GM21423 (cell line): ENCODE data around the gene HMGN3.

Experiments used
- ATAC-seq: cut with Tn5 transposase; IDR thresholded peaks from one replicate; pipeline ENCODE4 v1.9.1; 2021; ENCODE audit warnings: mild to moderate bottlenecking, moderate library complexity; ENCODE audit not compliant: unreplicated experiment

The HMGN3 gene

DNA sequence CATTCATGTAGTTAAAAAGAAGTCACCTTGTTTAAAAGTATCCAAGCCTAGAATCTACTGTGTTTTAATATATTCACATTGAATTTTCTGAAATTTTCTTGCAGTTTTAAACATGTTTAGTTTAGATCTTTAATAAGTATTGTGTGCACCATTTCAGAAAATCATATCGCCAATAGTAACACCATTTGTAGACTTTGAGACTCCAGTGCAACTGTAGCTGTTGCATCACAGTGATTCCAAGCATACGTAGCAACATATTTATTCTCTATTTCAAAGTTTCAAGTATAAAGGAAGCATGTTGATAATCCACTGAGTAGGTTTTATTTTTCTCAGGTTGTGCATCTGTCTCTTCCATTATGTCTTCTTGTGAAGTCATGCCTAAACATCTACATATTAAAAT lies 46.4 kb downstream of the HMGN3 start:
- ATAC-seq, result no peak

DNA sequence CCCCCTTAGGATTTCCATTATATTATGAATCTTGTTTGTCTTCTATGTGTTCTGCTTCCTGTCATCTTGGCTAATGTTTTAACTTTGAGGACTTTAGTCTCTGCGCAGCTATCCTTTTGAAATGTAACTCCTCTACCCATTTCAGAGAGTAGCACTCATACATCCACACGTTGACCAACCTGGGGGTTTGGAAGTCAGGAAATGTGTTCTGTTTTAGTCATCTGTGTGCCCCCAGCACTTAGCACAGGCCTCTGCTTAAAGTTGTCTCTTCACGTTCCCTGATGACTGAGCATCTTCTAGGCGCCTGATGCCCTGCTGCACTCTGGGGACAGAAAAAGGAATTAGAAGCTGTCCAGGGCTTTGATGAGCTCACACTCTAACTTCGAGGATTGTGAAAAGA lies 47.9 kb downstream of the HMGN3 start:
- ATAC-seq, result no peak

DNA sequence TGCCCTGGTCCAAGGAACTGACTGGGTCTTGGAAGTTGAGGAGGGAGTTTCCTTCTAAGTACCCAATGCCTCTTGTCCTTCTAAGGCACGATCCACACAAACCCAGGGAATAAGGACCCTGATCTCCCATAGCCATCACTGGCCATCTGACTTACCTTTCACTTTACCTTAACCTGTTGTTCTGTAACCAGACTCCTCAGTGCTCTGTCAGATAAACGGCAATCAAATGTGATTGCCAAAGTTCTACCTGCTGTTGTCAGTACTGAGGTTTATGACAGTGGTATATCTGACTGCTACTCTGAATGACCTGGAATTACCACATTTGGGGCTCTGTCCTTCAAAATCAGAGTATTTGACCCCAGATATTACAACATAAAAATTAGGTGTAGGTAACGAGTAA lies 49.8 kb downstream of the HMGN3 start:
- no peak for ATAC-seq

DNA sequence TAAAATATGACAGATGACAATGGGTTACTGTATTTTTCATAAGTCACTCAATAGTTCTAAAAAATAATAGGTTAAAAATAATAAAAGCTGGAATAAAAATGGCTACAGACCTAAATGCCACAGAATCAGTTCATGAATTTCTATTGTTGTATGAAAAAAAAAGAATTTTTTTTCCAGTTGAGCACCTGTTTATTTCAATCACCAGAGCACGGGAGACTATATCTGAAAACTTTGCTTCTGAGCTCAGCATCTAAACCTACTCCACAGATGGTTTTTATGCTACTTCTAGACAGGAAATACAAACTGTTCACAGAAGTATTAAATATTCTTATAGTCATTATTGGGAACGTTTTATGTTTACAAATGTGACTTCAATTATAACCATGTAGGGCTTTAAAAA lies 50.4 kb downstream of the HMGN3 start:
- ATAC-seq, result no peak

DNA sequence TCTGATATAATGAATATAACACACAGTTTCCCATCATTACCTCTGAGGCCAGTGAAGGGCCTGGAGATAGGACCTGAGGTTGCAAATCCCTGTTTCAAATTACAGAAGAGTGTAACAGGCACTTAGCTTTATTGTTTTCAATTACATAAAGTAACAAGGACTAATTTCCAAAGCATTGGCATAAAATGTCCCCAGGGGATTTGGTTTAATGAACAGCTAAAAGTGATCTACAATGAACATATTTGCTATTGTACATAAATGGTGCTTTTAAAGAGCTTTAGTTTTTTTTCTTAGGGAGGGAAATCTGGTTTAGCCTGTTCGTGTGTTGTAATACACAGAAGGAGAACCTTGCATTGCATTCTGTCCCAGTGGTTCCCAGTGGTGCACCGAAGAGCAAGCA lies 54.4 kb downstream of the HMGN3 start:
- no peak for ATAC-seq

DNA sequence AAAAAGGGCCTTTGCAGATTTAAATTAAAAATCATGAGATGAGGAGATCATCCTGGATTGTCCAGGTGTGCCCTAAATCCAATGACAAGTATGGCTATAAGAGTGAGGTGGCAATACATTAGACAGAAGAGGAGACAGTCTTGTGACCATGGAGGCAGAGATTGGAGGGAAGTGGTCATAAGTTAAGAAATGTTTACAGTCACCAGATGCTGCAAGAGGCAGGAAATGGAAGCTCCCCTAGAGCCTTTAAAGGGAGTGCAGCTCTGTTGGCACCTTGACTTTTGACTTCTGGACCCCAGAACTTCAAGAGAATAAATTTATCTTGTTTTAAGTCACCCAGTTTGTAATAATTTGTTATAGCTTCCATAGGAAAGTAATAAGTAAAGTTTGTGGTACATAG lies 61.1 kb downstream of the HMGN3 start:
- no peak for ATAC-seq

DNA sequence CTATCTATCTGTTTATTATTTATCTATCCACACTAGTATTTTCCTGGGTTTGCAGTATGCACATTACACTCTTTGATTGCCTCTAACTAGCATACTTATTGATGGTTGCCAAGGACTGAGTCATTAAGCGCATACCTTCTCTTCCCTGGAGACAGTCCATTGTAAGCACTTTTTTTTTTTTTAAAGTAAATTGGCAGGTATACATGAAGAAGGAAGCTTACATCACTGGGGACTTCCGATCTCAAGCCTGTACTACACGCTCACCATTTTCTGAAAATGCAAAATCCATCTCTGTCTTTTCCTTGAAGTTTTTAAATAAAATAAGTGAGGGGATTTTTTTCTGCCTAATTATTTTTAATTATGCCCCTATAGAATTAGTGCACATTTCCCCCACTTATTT lies 63.5 kb downstream of the HMGN3 start:
- ATAC-seq, result no peak

DNA sequence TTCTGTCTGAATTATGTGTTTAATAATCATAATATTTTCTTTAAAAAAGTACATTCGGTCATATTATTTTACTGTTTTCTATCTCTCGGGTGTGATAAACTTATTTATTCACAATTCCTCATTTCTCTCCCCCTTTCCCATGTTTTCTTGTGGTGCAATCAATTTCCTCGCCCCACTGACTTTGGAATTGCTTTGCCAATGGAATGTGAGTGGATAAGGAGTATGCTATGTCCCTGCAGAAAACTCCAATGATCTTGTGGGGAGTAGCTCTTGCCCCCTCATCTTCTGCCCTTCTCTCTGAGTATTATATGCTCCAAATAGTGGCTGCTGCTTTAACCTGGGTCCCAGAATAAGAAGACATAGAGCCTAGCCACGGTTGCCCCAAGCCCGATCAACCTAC lies 64.1 kb downstream of the HMGN3 start:
- ATAC-seq, result no peak

DNA sequence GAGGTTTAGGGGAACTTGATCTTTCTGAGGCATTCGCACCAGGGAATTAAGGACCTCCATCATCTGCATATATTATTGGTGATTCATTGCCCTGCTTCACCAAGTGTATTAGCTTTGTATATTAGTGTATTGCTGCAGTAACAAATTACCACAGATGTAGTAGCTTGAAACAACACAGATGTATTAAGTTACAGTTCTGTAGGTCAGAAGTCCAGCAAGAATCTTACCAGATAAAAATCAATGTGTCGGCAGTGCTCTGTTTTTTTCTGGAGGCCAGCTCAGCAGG lies 65.8 kb downstream of the HMGN3 start:
- ATAC-seq, result no peak

DNA sequence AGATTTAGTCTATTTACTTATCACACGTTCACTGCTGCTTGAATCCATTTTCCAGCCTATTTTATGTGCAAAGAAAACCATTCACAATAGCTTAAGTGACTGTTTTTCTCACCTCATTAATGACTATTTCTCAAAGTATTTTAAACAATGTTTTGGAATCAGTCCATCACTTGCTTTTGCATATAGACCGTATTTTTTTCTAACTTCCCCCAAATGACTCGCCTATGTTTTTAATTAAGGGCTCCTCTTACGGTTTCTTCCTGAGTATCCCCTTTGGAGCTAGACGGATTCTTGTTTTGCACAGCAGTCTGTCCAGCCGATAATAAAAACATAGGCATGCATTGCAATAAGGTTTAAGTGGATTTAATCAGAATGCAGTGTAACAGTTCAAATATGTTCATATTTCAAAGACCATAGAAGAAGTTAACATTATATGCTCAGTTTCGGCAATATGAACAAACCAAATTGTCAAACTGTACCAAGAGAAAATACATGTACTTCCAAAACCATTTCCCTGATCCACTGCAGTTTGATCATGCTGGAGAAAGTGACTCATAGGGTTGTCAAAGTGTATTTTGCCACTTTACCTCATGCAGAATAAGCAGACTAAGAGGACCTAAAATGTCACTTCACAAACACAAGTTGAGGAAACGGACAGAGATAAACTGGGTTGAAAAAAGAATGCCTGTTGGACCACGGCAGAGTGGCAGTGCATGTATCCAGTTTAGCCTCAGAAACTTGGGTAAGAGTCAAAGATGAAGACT lies 66.4 kb downstream of the HMGN3 start:
- ATAC-seq, result no peak

DNA sequence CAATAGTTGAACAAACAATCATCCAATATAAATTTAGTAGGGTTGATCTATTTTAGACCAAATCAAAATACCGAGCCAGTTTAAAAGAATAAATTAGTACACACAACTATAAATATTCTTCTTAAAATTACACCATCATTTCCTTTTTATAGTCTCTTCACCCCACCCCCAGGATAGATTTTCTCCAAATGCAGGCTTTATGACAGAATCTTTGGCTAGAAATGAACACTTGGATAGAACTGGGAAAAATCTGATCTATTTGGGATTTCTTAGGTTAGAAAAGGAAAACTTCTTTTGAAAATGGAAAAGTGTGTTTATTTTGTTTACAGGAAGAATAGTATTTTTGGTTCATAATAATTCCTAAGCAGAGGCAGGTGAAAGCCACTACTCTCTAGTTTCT lies 74.6 kb downstream of the HMGN3 start:
- no peak for ATAC-seq

DNA sequence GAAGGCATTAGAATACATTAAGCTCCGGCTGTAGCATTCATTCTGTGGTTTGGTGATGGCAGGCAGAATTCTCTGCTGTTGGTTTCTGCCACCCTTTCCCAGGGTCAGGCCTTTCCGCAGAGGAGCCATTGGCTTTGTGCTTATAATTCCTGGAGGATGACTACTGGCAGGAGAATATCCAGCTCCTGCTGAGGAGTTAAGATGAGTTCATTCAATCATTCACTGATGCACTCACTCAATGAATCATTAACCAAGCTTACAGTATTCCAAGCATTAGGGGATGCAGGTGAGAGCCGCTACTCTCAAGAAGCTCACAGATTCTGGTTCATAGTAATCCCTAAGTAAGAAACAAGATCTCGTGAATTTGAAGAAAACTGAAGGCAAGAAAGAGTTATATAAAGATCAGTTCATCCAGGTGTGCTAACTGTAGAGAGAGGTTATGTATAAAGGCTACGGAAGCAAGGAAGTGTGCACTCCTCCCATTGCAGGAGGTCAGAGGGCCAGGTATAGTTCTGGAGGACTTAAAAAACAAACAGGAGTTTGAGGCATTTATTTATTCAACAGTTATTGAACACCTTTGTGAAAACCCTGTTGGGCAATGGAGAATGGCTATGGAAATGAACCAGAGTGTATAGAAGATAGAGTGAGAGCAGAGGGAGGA lies 75.5 kb downstream of the HMGN3 start:
- no peak for ATAC-seq

DNA sequence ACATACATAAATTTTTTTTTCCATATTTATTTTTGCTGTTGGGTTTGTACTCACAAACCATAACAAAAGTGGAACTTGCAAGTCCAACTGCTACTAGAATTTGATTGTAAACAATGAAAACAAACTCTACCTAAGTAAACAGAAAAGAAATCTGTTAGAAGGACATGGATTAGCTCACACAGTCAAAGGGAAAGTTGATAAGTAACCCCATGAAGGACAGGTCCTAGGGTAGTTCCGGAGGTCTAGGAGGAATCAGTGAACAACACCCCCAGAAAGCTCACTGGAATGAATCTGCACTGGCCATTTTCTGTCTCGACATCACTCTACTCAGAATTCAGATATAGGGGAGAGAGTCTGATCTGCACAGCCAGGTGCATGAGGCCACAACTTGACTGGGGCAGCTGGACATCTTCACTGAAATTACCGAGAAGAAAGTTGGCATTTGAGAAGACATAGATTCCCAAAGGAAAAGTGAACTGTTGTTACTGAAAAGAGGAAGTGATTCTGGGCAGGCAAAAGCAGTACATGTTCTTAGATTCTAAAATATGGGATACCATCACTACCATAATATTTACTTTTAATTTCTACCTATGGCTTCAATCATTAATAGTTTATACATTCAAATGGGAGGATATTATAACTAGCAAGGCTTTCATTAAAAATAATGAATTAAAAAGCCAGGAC lies 76.4 kb downstream of the HMGN3 start:
- no peak for ATAC-seq

DNA sequence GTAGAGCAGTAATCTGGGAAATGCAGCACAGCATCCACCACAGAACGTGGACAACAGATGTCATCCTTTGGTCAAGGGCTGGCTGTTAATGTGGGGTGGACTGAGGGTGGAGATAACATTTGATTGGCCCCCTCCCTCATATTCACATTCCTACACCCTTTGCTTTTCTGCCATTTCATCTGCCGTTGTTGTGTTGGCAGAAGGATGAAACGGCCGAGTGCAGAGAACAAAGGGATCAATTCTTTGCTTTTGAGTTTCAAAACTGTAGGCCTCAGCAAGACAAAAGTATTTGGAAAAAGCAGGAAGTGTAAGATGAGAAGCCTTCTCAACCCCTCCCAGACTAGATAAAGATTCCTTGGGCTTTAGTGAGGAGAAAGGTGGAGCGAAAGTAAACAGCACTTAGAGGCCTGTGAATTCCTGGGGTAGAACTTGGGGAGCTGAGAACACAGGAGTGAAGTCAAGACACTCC lies 82.2 kb downstream of the HMGN3 start:
- no peak for ATAC-seq
